Gastrocnemius medialis (tissue), 4 donors: ENCODE data around the gene KCNQ4. TPM values are rescaled to one million over a fixed set of nuclear protein-coding genes. Genes with fewer than 3 reads are reported as not detected.
A peak's percentile ranks its signal among the peaks of the same experiment; 100 is the strongest.

Experiments
- ATAC-seq, 2 donors: fragments of 150-250 bp; one replicate each; pipeline ENCODE4 v1.9.1; 2016
- DNase-seq, 2 donors: peaks; one replicate each; pipeline ENCODE4 v3.0.0-alpha.2; 2019
- H3K27ac ChIP-seq, 4 donors: fragments of 200-600 bp; sonication (generic); 1 replicate in 1 of 4; 2 replicates in 3 of 4; pipeline ENCODE4 v1.5.1; 2016 to 2018; ENCODE audit warnings: mild to moderate bottlenecking in 2 of 4, moderate library complexity in 1 of 4
- H3K27me3 ChIP-seq, 3 donors: fragments of 200-600 bp; sonication (generic) in 2 of 3; 1 replicate in 1 of 3; 2 replicates in 2 of 3; pipeline versions ENCODE4 v1.5.1 to v1.6.0; 2016 to 2019; ENCODE audit warnings: mild to moderate bottlenecking in 1 of 3, moderate library complexity in 1 of 3
- H3K36me3 ChIP-seq, 2 donors: fragments of 200-600 bp; sonication (generic) in 1 of 2; one replicate each; pipeline ENCODE4 v1.5.1; 2017 to 2018
- H3K4me1 ChIP-seq, 2 donors: fragments of 200-600 bp; sonication (generic) in 1 of 2; one replicate each; pipeline ENCODE4 v1.5.1; 2016 to 2017; ENCODE audit warnings: mild to moderate bottlenecking in 2 of 2
- H3K4me3 ChIP-seq, 4 donors: fragments of 200-600 bp; sonication (generic) in 3 of 4; 1 replicate in 1 of 4; 2 replicates in 3 of 4; pipeline ENCODE4 v1.5.1; 2016 to 2019; ENCODE audit warnings: mild to moderate bottlenecking in 2 of 4
- H3K9me3 ChIP-seq, 3 donors: fragments of 200-600 bp; sonication (generic) in 2 of 3; 1 replicate in 1 of 3; 2 replicates in 2 of 3; pipeline ENCODE4 v1.5.1; 2016 to 2019
- POLR2A ChIP-seq, 2 donors: fragments of 450-650 bp; IDR thresholded peaks; one replicate each; pipeline ENCODE4 v1.6.1; 2017; ENCODE audit warnings: antibody characterized with exemption in 2 of 2, mild to moderate bottlenecking in 2 of 2, moderate library complexity in 2 of 2
- in situ Hi-C, 4 donors: fragments of 200-750 bp; cut with MboI; loops; one replicate each; pipeline versions ENCODE4 v1.15.0 to v1.8.0; 2017; ENCODE audit warnings: low sequenced_read_pairs in 4 of 4
- intact Hi-C: fragments of 100-400 bp; cut with DNase I; formaldehyde crosslinking; loops from one replicate; pipeline ENCODE4 v1.15.1; 2023; ENCODE audit warnings: low total_unique reads
- total RNA-seq, 4 donors: library from RNA; depleted of rRNA; stranded (reverse); fragments of >200 nt; gene quantifications; one replicate each; pipeline versions ENCODE4 v1.1.0 to v1.2.3, GENCODE V29; 2016
- TF ChIP-seq, protein P1 (sequence below), 5 experiments: fragments of 450-650 bp in 3 of 5; fragments of 200-600 bp in 2 of 5; sonication (generic) in 2 of 5; IDR thresholded peaks in 4 of 5; conservative IDR thresholded peaks in 1 of 5; 1 replicate in 4 of 5; 2 replicates in 1 of 5; pipeline ENCODE4 v1.5.1; 2016 to 2019; ENCODE audit warnings: antibody characterized with exemption in 5 of 5, mild to moderate bottlenecking in 3 of 5, moderate library complexity in 3 of 5

The KCNQ4 gene
- total RNA-seq, 4 donors from 2014 or later, result 2.9 to 8.2 (median 3.5) TPM

DNA sequence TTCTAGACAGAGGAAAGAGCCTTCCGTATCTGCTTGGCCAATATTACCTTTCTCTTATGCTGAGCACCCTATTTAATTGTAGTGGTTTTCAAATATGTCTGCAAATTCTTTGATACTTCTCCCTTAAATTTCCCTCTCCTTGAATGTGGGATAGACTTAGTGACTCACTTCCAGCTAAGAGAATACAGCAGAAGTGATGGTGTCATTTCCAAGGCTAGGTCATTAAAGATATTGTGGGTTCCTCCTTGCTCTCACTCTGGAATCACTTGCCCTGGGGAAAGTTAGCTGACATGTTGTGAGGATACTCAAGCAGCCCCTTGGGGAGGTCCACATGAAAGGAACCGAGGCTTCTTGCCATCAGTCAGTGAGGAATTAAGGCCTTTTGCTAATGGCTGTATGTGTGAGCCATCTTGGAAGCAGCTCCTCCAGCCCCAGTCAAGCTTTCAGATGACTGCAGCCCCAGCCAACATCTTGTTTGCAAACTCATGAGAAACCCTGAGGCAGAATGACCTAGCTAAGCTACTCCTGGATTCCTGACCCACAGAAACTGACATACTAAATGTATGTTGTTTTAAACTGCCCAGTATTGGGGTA lies 86.6 kb downstream of the KCNQ4 start:
- ATAC-seq, result no peak
- intact Hi-C loops, result no loop called here
- Histone ChIP-seq H3K9me3 (no peaks in the 10 kb centered on the region), H3K27me3 (no peaks in the 10 kb centered on the region), H3K4me1 (no peaks in the 10 kb centered on the region), H3K4me3 (no peak overlapping the region), H3K27ac (no peak overlapping the region), H3K36me3 (no peaks in the 10 kb centered on the region)
- no peak for TF ChIP-seq POLR2A (IDR thresholded peaks at IDR 0.05)
- TF ChIP-seq, protein P1, sequence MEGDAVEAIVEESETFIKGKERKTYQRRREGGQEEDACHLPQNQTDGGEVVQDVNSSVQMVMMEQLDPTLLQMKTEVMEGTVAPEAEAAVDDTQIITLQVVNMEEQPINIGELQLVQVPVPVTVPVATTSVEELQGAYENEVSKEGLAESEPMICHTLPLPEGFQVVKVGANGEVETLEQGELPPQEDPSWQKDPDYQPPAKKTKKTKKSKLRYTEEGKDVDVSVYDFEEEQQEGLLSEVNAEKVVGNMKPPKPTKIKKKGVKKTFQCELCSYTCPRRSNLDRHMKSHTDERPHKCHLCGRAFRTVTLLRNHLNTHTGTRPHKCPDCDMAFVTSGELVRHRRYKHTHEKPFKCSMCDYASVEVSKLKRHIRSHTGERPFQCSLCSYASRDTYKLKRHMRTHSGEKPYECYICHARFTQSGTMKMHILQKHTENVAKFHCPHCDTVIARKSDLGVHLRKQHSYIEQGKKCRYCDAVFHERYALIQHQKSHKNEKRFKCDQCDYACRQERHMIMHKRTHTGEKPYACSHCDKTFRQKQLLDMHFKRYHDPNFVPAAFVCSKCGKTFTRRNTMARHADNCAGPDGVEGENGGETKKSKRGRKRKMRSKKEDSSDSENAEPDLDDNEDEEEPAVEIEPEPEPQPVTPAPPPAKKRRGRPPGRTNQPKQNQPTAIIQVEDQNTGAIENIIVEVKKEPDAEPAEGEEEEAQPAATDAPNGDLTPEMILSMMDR (IDR thresholded peaks at IDR 0.05 in 4 of 5, conservative IDR thresholded peaks at IDR 0.05 in 1 of 5), result no peak
- DNase-seq, result no peak
- in situ Hi-C loops, result no loop called here

DNA sequence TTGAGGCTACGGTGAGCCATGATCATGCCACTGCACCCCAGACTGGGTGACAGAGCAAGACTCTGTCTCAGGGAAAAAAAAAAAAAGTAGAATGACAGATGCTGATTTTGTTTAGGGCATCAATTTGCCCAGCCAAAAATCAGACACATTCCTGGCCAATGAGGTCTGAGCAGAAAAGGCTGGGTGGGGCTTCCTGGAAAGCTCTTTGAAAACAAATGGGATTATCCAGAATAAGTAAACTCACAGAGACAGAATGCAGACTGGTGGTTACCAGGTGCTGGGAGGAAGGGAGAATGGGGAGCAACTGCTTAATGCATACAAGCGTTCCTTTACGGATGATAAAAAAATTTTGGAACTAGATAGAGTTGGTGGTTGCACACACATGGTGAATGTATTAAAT lies 88.7 kb downstream of the KCNQ4 start:
- Histone ChIP-seq H3K27me3 (no peaks in the 10 kb centered on the region), H3K27ac (no peak overlapping the region), H3K4me1 (peaks cover 0 to under 1% of the 10 kb centered on the region in 2 donors), H3K4me3 (no peak overlapping the region), H3K9me3 (no peaks in the 10 kb centered on the region), H3K36me3 (no peaks in the 10 kb centered on the region)
- intact Hi-C loops (no loop called here), in situ Hi-C loops (no loop called here)
- TF ChIP-seq, protein P1 (IDR thresholded peaks at IDR 0.05 in 4 of 5, conservative IDR thresholded peaks at IDR 0.05 in 1 of 5), result no peak
- no peak for TF ChIP-seq POLR2A (IDR thresholded peaks at IDR 0.05)
- no peak for ATAC-seq
- DNase-seq, result no peak

DNA sequence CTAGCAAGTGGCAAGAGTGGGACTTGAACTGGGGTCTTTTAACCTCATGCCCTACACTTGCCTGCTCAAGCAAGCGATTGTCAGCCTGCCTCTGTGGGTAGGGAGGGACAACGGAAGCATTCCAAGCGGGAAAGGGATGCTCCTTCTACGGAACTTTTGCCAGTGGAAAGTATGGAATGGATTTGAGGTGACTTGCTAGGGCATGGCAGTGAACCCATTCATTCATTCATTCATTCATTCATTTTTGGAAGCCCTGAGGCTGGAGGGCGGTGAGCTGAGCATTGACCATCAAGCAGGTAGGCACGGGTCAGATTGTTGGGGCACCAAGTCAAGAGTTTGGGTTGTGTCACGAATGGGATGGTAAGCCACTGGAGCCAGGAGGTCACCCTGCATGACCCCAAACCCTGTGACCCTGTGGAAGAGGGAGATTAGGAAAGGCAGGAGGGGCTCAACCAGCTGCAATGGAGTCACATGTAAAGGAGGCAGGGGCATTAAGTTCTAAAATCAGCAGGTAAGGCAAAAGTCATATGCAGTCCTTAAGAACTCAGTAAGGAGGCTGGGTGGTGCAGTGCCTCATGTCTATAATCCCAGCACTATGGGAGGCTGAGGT lies 90.4 kb downstream of the KCNQ4 start:
- H3K4me3 ChIP-seq, result no peak overlapping the region
- no peaks in the 10 kb centered on the region for H3K36me3 ChIP-seq
- TF ChIP-seq POLR2A (IDR thresholded peaks at IDR 0.05), result no peak
- TF ChIP-seq, protein P1 (IDR thresholded peaks at IDR 0.05 in 4 of 5, conservative IDR thresholded peaks at IDR 0.05 in 1 of 5), result no peak
- intact Hi-C loops (no loop called here), in situ Hi-C loops (no loop called here)
- H3K27ac ChIP-seq, result no peak overlapping the region
- no peaks in the 10 kb centered on the region for H3K27me3 ChIP-seq
- ATAC-seq, result no peak
- H3K9me3 ChIP-seq, result no peaks in the 10 kb centered on the region
- no peak for DNase-seq
- peaks cover 0 to 6% of the 10 kb centered on the region in 2 donors for H3K4me1 ChIP-seq

DNA sequence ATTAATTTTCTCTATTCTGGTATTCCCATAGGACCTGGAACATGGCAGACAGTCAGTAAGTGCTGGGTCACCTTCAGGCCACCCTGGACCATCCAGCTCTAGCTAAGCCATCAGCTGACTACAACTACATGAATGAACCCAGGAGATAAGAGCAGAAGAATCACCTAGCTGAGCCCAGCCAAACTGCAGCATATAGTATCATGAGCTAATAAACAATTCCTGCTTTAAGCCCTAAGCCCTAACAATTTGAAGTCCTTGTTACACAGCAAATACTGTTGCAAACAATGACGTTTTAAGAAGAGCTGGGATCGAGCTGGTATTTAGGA lies 92.8 kb downstream of the KCNQ4 start:
- intact Hi-C loops (no loop called here), in situ Hi-C loops (no loop called here)
- no peaks in the 10 kb centered on the region for H3K27me3 ChIP-seq
- H3K27ac ChIP-seq, result peak overlapping the region in 1 of 4 donors; percentile 42
- no peak for ATAC-seq
- H3K4me3 ChIP-seq, result no peak overlapping the region
- peaks cover 0 to 6% of the 10 kb centered on the region in 2 donors for H3K4me1 ChIP-seq
- H3K36me3 ChIP-seq, result no peaks in the 10 kb centered on the region
- TF ChIP-seq POLR2A (IDR thresholded peaks at IDR 0.05), result no peak
- TF ChIP-seq, protein P1 (IDR thresholded peaks at IDR 0.05 in 4 of 5, conservative IDR thresholded peaks at IDR 0.05 in 1 of 5), result no peak
- no peaks in the 10 kb centered on the region for H3K9me3 ChIP-seq
- no peak for DNase-seq
